ENCODE results near the gene EAPP. TPM values are rescaled to one million over a fixed set of nuclear protein-coding genes. Genes with fewer than 3 reads are reported as not detected.

Gene EAPP
- total and polyA plus RNA-seq, 2 of the 13 experiments (the other 11 are each of a cell fraction or from before 2014, with no cell fraction given), result 68.7 to 110 TPM

DNA sequence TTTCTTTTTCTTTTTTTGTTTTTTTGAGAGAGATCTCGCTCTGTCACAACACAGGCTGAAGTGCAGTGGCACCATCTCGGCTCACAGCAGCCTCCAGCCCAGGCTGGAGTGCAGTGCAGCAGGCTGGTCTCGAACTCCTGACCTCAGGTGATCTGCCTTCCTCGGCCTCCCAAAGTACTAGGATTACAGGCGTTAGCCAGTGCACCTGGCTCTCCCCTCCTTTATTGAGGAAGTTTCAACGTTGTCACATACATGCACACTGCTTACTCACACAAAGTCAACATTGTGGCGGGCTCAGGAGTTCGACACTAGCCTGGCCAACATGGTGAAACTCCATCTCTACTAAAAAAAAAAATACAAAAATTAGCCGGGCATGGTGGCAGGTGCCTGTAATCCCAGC lies 32.0 kb downstream of the EAPP start (continued):
- TF ChIP-seq MNT (IDR thresholded peaks at IDR 0.05) (no peak), FOSL2 (CRISPR knock-in tag; IDR thresholded peaks at IDR 0.05) (peak; percentile 86), ZSCAN21 (CRISPR knock-in tag; IDR thresholded peaks at IDR 0.05; ENCODE audit: borderline replicate concordance) (no peak), MIER3 (CRISPR knock-in tag; IDR thresholded peaks at IDR 0.05; ENCODE audit: borderline replicate concordance) (peak; percentile 70; the same call in 1 of the 2 replicates), ZNF12 (CRISPR knock-in tag; IDR thresholded peaks at IDR 0.05) (peak; percentile 58; the same call in 1 of the 2 replicates), ERF (CRISPR knock-in tag; IDR thresholded peaks at IDR 0.05) (no peak), ZKSCAN8 (CRISPR knock-in tag; IDR thresholded peaks at IDR 0.05; ENCODE audit: borderline replicate concordance) (peak; percentile 27; the same call in 1 of the 2 replicates), THAP11 (CRISPR knock-in tag; IDR thresholded peaks at IDR 0.05) (no peak), HDAC1 (CRISPR knock-in tag; IDR thresholded peaks at IDR 0.05) (no peak), RARA (CRISPR knock-in tag; IDR thresholded peaks at IDR 0.05) (peak; percentile 37; the same call in 1 of the 2 replicates), HIC2 (CRISPR knock-in tag; IDR thresholded peaks at IDR 0.05; ENCODE audit: low read depth) (no peak), FIP1L1 (IDR thresholded peaks at IDR 0.05; ENCODE audit: borderline replicate concordance, insufficient read depth, low read depth, low read length) (no peak), KDM1A (CRISPR knock-in tag; IDR thresholded peaks at IDR 0.05) (peak; percentile 66; the same call in 1 of the 2 replicates), FOXJ3 (CRISPR knock-in tag; IDR thresholded peaks at IDR 0.05; ENCODE audit: borderline replicate concordance) (no peak), KDM5B (CRISPR knock-in tag; IDR thresholded peaks at IDR 0.05; ENCODE audit: borderline replicate concordance) (no peak), ZNF740 (CRISPR knock-in tag; IDR thresholded peaks at IDR 0.05) (no peak), ZNF597 (CRISPR knock-in tag; IDR thresholded peaks at IDR 0.05) (no peak)
- TF ChIP-seq, protein P1, sequence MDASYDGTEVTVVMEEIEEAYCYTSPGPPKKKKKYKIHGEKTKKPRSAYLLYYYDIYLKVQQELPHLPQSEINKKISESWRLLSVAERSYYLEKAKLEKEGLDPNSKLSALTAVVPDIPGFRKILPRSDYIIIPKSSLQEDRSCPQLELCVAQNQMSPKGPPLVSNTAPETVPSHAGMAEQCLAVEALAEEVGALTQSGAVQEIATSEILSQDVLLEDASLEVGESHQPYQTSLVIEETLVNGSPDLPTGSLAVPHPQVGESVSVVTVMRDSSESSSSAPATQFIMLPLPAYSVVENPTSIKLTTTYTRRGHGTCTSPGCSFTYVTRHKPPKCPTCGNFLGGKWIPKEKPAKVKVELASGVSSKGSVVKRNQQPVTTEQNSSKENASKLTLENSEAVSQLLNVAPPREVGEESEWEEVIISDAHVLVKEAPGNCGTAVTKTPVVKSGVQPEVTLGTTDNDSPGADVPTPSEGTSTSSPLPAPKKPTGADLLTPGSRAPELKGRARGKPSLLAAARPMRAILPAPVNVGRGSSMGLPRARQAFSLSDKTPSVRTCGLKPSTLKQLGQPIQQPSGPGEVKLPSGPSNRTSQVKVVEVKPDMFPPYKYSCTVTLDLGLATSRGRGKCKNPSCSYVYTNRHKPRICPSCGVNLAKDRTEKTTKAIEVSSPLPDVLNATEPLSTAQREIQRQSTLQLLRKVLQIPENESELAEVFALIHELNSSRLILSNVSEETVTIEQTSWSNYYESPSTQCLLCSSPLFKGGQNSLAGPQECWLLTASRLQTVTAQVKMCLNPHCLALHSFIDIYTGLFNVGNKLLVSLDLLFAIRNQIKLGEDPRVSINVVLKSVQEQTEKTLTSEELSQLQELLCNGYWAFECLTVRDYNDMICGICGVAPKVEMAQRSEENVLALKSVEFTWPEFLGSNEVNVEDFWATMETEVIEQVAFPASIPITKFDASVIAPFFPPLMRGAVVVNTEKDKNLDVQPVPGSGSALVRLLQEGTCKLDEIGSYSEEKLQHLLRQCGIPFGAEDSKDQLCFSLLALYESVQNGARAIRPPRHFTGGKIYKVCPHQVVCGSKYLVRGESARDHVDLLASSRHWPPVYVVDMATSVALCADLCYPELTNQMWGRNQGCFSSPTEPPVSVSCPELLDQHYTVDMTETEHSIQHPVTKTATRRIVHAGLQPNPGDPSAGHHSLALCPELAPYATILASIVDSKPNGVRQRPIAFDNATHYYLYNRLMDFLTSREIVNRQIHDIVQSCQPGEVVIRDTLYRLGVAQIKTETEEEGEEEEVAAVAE (CRISPR knock-in tag; IDR thresholded peaks at IDR 0.05; ENCODE audit: borderline replicate concordance), result 0 out of 2 replicates have a peak, but pooled peaks have one; percentile 21
- TF ChIP-seq, protein P2, sequence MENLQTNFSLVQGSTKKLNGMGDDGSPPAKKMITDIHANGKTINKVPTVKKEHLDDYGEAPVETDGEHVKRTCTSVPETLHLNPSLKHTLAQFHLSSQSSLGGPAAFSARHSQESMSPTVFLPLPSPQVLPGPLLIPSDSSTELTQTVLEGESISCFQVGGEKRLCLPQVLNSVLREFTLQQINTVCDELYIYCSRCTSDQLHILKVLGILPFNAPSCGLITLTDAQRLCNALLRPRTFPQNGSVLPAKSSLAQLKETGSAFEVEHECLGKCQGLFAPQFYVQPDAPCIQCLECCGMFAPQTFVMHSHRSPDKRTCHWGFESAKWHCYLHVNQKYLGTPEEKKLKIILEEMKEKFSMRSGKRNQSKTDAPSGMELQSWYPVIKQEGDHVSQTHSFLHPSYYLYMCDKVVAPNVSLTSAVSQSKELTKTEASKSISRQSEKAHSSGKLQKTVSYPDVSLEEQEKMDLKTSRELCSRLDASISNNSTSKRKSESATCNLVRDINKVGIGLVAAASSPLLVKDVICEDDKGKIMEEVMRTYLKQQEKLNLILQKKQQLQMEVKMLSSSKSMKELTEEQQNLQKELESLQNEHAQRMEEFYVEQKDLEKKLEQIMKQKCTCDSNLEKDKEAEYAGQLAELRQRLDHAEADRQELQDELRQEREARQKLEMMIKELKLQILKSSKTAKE (CRISPR knock-in tag; IDR thresholded peaks at IDR 0.05; ENCODE audit: borderline replicate concordance), result no peak
